ENCODE data around the gene PYCARD.

GRCh38 chr16:31198207-31198882 is 4.2 kb downstream of the PYCARD start:
- TF ChIP-seq CTCF (IDR thresholded peaks at IDR 0.05; ENCODE audit: borderline replicate concordance, extremely low read depth, low read length, poor library complexity, severe bottlenecking), result no peak
- no peak for TF ChIP-seq EZH2 (IDR thresholded peaks at IDR 0.05; ENCODE audit: borderline replicate concordance, low read depth, low read length, severe bottlenecking)

Data from DND-41 (cell line).